ENCODE measurements around the gene SKP1. TPM values are rescaled to one million over a fixed set of nuclear protein-coding genes. Genes with fewer than 3 reads are reported as not detected.
"Not testable (repeated sequence)": the region's sequence is repeated elsewhere in the genome, so short reads cannot be mapped to it uniquely, and the experiment has no call there.

SKP1 gene
- total RNA-seq, 1 donor from 2014 or later = 506 TPM

DNA sequence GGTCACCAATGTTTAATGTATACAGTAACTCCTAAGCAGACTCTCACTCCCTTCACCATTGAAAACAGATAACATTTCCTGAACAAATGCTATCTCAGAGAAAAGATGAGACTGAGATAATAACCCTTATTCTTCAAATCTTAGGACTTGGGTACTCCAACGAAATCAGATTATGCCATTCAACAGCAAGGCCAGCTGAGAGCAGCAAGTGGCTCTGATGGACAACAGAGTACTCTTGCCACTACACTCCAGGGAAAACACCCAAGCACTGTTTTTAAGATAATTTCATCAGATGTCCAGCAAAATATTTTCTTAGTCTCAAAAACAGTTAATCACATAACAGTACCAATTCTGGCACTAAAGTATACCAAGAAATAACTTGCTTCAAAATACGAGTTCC lies 39.0 kb upstream of the SKP1 start:
- intact Hi-C loops (cut with micrococcal nuclease) = no loop called here
- Histone ChIP-seq H3K27ac (replicated peaks) (peak overlapping the region; percentile 20), H3K36me3 (peaks cover 8% of the 10 kb centered on the region), H3K27me3 (ENCODE audit: low read depth) (no peaks in the 10 kb centered on the region), H3K9me3 (replicated peaks) (peaks cover 9% of the 10 kb centered on the region), H3K4me3 (no peak overlapping the region), H3K4me1 (peaks cover 92% of the 10 kb centered on the region)
- no peak for DNase-seq
- TF ChIP-seq CTCF (IDR thresholded peaks at IDR 0.05; ENCODE audit: borderline replicate concordance) = no peak

GRCh38 chr5:134211263-134212031 lies 34.7 kb upstream of the SKP1 start:
- H3K9me3 ChIP-seq (replicated peaks); intact Hi-C loops (cut with micrococcal nuclease); H3K27ac ChIP-seq (replicated peaks); H3K4me3 ChIP-seq; H3K27me3 ChIP-seq (ENCODE audit: low read depth); DNase-seq; H3K36me3 ChIP-seq: not testable (repeated sequence)
- H3K4me1 ChIP-seq = peaks cover 93% of the 10 kb centered on the region

DNA sequence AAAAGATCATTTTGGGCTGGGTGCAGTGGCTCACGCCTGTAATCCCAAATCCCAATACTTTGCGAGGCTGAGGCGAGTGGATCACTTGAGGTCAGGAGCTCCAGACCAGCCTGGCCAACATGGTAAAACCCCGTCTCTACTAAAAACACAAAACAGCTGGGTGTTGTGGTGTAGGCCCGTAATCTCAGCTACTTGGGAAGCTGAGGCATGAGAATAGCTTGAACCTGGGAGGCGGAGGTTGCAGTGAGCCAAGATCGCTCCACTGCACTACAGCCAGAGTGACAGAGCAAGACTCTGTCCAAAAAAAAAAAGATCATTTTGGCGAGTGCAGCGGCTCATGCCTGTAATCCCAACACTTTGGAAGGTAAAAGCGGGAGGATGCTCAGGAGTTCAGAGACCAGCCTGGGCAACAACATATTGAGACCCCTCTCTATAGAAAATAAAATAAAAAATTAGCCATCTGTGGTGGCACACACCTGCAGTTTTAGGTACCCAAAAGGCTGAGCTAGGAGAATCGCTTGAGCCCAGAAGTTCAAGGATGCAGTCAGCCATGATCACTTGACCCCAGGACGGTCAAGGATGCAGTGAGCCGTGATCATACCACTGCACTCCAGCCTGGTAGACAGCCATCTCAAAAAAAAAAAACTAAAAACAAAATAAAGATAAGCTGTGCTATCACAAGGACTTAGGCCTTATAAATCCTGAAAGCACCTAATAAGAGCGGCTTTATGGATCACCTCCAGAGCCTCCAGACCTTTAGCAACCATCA lies 32.9 kb upstream of the SKP1 start:
- TF ChIP-seq CTCF (IDR thresholded peaks at IDR 0.05; ENCODE audit: borderline replicate concordance) = no peak
- peaks cover 83% of the 10 kb centered on the region for H3K4me1 ChIP-seq
- H3K27ac ChIP-seq (replicated peaks) = peak overlapping the region; percentile 61
- peak overlapping the region; percentile 3 for H3K4me3 ChIP-seq
- no peak for DNase-seq
- H3K27me3 ChIP-seq (ENCODE audit: low read depth) = no peaks in the 10 kb centered on the region
- intact Hi-C loops (cut with micrococcal nuclease) = no loop called here
- peaks cover 10% of the 10 kb centered on the region for H3K36me3 ChIP-seq
- H3K9me3 ChIP-seq (replicated peaks) = peaks cover 9% of the 10 kb centered on the region

DNA sequence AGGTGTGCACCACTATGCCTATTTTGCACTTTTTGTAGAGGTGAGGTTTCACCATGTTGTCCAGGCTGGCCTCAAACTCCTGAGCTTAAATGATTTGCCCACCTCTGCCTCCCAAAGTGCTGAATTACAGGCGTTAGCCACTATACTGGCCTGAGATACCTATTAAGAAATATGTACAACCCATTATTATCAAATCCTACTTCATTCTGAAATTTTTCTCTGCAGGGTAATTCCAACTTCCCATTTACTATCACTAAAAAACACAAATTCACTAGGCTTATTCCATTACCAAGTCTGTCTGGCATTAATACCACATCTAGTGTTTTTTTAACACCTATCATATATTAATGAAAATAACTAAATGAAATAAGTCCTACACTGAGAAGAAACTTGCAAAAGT lies 30.9 kb upstream of the SKP1 start:
- Histone ChIP-seq H3K27ac (replicated peaks) (no peak overlapping the region), H3K36me3 (peaks cover 20% of the 10 kb centered on the region), H3K4me3 (no peak overlapping the region), H3K4me1 (peaks cover 75% of the 10 kb centered on the region), H3K27me3 (ENCODE audit: low read depth) (no peaks in the 10 kb centered on the region), H3K9me3 (replicated peaks) (peaks cover under 1% of the 10 kb centered on the region)
- intact Hi-C loops (cut with micrococcal nuclease) = no loop called here
- no peak for DNase-seq
- TF ChIP-seq CTCF (IDR thresholded peaks at IDR 0.05; ENCODE audit: borderline replicate concordance) = no peak

DNA sequence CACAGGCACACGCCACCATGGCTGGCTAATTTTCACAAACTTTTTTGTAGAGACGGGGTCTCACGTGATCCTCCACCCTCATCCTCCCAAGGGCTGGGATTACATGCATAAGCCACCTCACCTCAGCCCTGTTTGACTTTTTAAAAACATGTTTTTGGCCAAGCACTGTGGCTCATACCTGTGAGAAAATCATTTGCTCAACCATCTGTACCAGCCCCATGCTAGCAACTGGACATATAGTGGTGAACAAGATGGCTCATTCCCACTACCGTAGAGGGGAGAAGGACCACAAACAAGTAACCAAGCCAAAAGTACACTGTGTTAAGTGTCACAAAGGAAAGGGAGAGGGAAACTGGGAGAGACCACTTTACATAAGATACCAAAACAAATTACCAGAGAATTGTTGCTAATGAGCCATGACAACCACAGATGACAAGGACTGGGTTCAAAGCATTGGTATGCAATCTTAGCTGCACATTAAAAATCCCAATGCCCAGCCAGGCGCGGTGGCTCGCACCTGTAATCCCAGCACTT lies 29.9 kb upstream of the SKP1 start:
- Histone ChIP-seq H3K4me3 (no peak overlapping the region), H3K36me3 (peaks cover 23% of the 10 kb centered on the region), H3K4me1 (peaks cover 65% of the 10 kb centered on the region), H3K27me3 (ENCODE audit: low read depth) (no peaks in the 10 kb centered on the region), H3K9me3 (replicated peaks) (no peaks in the 10 kb centered on the region), H3K27ac (replicated peaks) (no peak overlapping the region)
- intact Hi-C loops (cut with micrococcal nuclease) = no loop called here
- no peak for DNase-seq
- TF ChIP-seq CTCF (IDR thresholded peaks at IDR 0.05; ENCODE audit: borderline replicate concordance) = no peak

Measured in left ventricle myocardium inferior (tissue), 1 donor.